ENCODE data around the gene CNGA2.
A peak's percentile ranks its signal among the peaks of the same experiment; 100 is the strongest.

CNGA2 gene

DNA sequence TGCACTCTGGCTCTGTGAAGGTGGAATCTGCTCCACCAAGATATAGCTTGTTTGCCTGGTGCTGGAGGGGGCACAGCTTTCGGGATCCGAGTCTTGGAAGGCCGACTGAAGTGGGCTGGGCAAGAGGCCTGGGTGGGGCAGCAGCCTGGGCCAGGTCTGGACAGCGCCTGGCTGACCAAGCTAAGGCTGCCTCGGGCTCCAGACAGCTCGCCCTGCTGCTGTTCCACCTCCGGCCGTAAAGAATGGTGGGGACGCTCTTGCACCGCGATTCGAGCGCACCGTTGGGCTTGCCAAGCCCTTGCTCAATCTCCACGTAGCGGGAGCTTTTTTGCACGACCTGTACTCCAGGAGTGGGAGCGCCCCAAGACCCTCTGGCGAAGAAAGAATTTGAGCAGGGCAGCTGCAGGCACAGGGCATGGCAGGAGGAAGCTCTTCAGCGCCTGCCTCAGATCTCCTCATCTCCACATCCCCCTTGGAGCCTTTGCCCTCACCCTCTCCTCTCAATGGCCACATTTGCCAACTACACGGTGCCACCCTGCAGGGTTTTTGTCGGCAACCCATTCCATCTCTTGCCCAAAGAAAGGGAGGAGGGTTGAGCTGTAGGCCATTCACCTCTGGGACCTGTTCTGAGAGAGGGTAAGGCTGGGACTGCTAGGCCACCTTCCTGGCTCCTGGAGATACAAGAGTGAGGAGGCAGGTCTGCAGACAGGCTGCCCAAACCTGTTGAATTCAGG, 18.9 kb downstream of the CNGA2 start:
- DNase-seq (ENCODE audit: low read depth), result peak; percentile 61

DNA sequence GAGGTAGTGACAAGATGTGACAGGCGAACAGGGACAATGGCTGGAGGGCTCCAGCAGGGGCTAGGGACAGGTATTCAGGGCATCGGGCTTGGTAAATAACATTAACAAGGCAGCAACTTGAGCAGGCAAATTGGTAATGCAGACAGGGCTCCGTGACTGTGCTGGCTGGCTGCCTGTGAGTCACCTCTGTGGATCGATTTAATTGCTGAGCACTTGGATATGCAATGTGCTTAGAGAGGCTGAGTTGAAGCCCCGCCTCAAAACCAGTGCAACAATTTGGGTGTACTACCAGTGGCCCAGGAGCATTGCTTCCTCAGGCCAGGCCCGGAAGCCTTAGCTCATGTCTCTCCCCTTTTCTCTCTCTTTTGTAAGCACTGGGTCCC, 19.5 kb downstream of the CNGA2 start:
- DNase-seq (ENCODE audit: low read depth), result peak; percentile 69

DNA sequence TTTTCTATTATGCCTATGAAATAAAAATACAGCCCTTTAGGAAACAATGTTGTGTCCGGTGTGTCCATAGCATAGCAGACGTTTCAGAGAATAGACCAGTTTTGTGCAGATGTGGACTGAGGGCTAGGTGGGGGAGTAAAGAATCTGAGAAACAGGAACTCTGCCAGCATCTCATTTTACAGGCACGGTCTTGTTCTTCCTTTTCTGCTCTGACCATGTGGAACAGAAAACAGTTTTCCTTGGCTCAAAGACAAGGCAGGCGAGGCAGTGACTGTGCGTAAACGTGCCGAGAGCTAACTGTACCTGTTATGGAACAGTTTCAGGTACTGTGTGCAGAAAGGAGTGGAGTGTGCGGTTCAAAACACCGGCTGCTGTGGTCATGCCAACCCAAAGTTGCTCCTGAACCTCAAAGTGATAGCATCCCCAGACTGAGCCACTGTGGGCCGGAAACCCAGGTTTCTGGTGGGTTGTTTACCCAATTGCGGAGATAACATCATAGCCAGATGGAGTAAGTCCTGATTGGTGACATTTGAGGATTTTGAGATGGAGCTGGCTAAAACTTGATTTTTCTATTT, 20.2 kb downstream of the CNGA2 start:
- no peak for DNase-seq (ENCODE audit: low read depth)

DNA sequence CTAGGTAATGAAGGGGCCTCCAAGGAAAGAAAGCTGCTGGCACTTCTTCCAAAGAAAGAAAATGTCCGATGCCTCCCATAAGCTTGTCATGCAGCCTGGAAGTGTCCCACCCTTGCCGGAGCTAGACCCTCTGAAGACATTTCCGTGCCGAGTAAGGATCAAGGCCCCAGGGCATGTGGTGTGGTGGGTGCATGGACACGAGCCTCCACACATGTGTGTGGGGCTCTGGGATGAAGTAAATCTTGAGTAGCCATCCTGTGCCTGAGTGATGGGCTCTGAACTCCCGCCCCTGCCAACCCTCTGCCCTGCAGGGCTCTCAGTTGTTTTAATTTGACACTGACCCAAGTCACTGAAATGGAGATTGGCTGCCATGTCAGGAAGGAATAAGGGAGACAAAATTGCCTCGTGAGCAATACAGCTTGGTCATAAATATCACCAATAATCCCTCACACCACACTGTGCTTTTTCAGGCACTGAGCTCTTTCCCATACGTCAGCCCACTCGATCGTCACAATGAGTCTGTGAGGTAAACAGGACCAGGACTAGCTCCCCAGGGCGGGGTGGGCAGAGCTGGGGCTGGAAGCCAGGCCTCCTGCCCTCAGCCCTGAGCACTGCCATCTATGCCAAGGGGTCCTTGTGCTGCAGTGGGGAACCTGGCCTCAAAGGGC, 24.6 kb downstream of the CNGA2 start:
- no peak for DNase-seq (ENCODE audit: low read depth)

DNA sequence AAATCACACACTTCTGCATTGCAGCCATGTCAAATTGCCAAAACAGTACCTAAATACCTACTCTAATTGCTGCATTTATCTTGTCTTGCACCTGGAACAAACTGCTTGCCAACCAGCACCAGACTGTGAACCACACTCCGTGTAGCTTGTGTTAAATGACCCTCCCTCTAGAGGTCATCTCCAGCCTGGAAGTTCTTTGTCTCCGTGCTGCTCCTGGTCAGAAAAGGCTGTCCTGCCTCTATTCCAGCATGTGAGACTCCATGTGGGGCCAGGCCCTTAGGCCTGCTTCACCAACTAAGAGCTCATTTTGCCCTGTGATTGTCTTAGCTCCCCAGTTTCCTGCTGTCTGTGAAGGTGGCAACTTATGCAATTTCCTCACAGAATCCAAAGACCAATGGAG, 28.3 kb downstream of the CNGA2 start:
- no peak for DNase-seq (ENCODE audit: low read depth)

DNA sequence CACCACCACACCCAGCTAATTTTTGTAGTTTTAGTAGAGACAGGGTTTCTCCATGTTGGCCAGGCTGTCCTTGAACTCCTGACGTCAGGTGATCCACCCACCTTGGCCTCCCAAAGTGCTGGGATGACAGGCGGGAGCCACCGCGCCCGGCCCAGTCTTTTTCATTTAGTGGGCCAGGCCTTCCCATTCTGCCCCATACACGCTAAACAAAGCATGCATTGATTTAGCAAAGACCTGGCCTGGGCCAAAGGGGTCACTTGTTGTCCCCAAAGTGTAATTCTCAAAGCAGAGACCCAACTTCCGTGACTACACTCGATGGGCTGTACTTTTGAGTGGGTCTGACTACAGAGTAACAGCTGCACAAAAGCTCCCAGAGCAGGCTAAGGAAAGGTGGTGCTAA, 29.2 kb downstream of the CNGA2 start:
- DNase-seq (ENCODE audit: low read depth), result no peak

DNA sequence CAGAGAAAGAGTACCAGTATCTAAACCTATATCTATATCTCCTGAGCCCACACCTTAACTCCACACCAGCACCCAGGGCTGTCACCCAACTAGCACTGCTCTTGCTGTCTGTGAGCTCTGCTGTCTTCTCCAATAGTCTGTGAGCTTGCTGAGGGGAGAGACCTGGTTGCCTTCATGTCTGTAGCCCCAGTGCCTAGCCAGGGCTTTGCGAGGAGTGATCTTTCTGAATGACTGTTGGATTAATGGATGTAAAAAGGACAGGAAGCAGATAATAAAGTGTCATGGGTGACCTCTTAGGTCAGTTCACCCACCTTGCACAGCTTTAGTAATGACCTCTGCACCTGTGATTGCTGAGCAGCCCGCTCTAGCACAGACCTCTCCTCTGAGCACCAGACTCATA, 30.5 kb downstream of the CNGA2 start:
- no peak for DNase-seq (ENCODE audit: low read depth)

DNA sequence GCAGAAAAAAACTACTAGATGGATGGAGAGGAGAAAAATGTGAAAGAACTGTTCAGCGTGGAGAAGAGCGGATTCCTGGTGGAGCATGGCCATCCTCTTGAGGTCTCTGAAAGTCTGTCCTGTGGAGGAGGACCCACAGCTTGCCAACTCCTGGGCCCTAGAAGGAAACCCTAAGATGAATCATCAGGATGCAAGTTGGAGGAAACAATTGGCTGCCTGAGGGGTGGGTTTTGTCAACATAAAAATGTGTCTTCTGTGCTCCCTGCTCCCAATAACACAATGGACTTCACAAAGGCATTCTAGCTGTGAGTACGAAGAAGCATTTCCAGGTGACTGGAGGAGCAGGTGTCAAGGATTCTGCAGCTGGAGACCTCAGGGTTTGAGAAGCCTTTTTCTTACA, 37.2 kb downstream of the CNGA2 start:
- DNase-seq (ENCODE audit: low read depth), result no peak

DNA sequence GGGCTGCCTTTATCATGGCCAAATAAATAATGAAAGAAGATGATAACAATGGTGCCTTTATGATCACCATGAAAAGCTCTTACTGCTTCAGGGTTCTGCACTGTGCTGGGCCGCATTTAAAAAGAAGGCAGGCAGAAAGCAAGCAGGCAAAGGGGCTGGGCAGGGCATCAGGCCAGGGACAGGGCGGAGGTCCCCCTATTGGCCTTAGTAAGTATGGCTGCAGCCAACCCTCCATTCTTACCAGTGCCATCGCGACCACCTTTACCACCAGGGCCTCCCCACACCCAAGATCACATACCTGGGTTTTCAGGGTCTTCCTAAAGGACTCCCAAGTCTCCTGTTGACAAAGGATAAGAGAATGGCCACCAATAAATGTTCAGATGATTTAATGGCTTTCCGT, 38.9 kb downstream of the CNGA2 start:
- DNase-seq (ENCODE audit: low read depth), result no peak

DNA sequence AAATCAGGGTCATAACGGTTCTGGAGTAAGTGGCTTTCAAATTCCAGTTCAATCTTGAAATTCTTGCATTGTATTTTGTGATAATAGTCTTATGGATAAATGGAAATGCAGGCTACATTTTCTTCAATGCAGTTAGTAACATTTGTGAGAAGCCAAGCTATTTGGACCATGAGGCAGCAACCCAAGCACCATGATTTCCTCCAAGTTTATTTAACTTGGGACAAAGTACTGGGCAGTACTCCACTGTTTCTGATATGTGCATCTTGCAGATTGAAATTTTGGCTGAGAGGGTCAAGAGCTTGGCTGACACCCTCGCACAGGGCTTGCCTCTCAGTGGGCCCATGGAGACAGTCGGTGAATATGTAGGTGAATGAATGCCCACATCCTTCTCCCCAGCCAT, 39.9 kb downstream of the CNGA2 start:
- no peak for DNase-seq (ENCODE audit: low read depth)

DNA sequence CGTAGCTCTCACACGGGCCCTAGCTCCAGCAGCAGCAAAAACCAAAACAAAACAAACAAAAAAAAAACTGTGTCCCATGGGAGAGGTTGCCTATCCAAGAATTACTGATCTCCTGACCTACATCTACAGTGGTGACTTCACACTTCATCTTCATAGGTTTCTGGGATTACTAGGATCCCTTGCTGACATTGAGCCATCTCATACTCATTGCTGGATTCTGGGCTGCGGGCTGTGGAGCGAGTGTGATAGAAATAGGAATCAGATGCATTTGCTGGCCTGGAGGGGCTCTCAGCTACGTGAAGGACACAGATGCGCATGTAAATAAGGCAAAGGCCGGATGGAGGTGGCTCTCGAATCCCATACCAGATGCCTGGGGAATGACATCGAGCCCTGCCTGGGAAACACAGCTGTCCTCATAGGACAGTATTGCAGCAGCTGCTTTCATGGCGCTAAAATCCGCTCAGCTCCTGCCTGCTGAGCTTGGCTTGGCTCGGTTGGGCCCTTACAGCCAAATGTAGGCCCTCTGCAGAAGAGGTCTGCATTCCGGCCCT, 41.7 kb downstream of the CNGA2 start:
- DNase-seq (ENCODE audit: low read depth), result no peak

DNA sequence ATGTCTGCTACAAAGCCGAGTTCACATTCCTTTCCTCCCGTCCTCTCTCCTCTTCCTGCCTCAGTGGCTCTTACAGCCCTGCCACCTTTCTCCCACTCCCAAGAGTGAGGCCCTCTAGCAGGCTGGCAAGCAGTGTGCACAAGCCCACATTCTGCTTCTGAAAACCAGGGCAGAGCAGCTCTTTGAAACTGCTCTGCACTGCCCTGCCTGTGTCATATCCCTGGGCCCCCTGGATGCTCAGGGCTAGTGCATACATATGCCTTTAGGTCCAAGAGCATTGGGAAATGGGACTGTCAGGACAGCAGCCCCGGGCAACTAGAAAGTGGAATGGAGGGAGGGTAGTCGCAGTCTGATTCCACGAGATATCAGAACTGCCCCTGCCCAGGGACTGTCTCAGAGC, 42.4 kb downstream of the CNGA2 start:
- DNase-seq (ENCODE audit: low read depth), result no peak

DNA sequence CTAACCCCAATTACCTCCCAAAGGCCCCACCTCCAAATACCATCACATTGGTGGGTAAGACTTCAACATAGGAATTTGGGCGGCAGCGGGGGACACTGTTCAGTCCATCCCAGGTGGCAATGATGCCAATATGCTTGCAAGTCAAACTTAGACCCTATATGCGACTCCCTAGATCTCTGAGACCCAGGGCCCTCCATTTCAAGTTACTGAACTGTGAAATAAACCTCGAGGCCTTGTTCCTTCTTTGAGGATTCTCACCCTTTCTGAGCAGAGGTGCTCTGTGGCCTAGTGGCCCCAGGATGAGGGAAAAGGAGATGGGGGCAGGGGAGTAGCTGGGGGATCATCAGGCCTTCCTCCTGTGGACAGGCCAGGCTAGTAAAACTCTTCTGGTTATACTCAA, 44.7 kb downstream of the CNGA2 start:
- no peak for DNase-seq (ENCODE audit: low read depth)

DNA sequence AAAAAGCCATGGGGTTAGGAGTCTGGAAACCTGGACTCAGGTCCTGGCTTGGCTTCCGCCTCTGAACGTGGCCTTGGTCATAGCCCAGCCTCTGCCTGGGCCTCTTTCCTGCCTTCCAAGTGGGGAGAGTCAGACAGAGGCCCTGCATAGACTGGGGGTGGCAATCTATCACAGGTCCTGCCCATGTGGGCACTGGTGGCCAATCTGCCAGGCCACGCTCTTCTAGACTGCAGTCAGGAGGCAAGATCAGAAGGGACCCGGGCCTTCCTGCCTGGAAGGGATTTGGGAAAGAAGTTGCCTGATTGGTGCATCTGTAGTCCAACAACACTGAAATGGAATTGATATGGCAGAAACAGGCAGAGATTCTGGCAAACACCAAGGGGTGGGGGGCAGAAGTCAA, 46.1 kb downstream of the CNGA2 start:
- no peak for DNase-seq (ENCODE audit: low read depth)

DNA sequence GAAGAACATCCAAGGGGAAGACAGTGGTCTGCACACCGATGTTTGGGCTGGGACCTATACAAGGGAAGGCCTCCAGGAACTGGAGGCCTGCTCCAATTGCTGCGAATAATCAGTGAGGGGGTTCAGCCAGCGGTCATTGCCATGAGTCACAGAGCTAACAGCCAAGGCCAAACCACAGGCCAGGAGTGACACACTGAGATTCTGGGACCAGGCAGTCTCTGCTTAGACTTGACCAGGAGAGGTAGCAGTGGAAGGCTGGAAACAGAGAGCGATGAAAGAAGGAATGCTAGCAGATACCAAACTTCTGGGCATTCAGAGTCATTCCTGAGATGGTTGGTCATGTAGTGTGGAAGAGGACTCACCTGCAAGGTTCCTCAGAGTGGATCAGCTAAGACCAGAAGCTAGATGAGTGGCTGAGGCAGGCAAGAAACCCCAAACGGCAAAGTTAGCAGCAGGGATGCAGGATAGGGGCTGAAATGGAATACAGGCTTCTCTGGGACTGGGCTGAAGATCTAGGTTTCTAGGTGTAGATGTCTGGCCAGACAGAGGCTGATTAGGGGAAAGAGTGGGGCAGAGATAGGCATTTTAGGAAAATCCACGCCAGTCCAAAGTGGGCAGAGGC, 54.7 kb downstream of the CNGA2 start:
- DNase-seq (ENCODE audit: low read depth), result peak; percentile 82

DNA sequence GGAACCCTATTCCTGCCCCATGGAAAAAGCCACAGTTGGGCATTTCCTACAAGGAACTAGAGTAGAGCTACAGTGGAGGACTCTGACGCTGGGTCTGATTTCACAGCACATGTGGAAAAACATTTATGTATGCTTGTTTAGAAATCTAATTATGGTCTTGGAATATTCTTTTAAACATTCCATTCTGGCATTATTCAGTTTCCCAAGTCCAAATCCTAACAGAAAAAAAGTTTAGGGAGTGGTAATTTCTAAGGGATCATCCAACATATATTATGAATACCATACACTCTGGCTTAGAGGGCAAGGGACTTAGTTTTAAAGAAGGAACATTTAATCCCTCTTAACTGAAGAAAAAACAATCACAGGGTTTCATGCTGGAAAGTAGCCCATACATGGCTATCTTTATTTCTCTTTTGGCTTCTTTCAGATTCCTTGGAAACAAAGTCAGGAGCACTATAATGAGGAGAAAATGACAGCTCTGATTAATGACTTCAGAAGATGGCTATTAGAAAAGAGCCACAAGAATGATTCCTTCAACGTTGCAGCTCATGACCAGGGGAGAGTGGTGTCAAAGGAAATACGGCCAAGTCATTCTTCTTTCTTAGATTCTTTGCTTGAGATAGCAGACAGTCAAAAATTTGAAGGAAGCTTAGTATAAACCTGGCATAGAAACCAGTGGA, 56.1 kb downstream of the CNGA2 start:
- no peak for DNase-seq (ENCODE audit: low read depth)

DNA sequence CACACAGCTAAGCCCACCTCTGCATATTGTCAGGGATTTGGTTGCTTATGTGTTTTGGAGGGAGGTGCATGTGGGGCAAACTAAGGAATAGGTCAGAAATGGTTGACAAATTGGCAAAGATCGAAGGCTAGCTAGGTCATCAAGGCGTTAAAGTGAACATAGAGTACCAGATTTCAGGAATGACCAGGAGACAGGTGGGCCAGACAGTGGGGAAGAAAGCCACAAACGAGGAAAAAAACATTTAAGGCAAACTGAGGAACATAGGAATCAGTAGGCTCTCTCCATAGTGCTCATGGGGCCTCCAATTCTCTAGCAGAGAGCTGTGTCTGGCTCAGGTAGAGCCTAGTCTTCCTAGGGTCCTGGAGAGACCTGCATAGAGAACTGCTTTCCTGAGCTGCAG, 57.4 kb downstream of the CNGA2 start:
- DNase-seq (ENCODE audit: low read depth), result no peak

DNA sequence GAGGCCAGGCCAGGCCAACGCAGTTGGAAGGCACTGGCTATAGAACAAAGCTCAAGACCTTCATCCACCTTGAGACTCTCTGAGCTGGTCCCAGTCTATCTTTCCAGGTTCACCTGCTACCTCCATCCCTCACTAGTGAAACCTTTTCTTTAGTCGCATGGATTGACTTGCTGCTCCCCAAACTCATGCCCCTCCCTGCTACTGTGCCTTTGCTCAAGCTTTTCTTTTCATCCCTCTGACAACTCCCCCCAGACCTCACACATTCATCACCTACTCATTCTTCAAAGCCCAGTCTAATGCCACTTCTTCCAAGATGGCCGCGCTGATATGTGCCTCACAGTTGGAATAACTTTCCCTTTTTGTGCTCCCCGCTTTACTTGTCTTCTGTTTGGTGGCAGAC, 58.0 kb downstream of the CNGA2 start:
- DNase-seq (ENCODE audit: low read depth), result no peak

DNA sequence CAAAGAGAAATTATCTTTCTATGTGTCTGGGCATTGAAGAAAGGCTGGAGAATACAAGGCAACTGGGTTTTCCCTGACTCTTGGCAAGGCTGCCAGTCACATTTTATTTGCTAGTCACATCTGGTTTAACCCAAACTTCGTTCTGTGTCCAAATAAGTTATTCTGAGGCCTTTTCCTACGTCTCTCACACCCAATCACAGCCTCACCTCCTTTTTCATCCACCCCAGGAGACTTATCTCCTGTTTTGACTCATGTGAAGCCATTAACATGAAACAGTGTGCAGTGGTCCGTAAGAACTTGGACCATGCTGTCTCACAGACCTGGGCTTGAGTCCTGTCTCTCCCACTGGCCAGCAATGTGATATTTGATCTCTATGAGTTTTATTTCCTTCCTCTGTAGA, 59.3 kb downstream of the CNGA2 start:
- no peak for DNase-seq (ENCODE audit: low read depth)

Measured in ELR (cell line).